SK-N-SH treated with all-trans-retinoic acid at 6 μM for 48 hours (cell line): ENCODE results near the gene ZC3H7B.

ENCODE experiments used
- ATAC-seq: fragments of 200-7000 bp; cut with Tn5 transposase; 3 replicates; pipeline ENCODE4 v1.9.1; 2020; ENCODE audit warnings: mild to moderate bottlenecking, moderate library complexity
- BACH2 ChIP-seq: fragments of 250-450 bp; sonication (Bioruptor Pico); IDR thresholded peaks from 2 replicates; pipeline ENCODE4 v1.9.0; 2021; ENCODE audit warnings: mild to moderate bottlenecking, borderline replicate concordance
- CSDC2 ChIP-seq: fragments of 250-450 bp; sonication (Bioruptor Pico); IDR thresholded peaks from 2 replicates; pipeline ENCODE4 v1.5.0; 2020; ENCODE audit warnings: mild to moderate bottlenecking, moderate library complexity
- CSRNP3 ChIP-seq: fragments of 250-450 bp; sonication (Bioruptor Pico); IDR thresholded peaks from 2 replicates; pipeline ENCODE4 v1.5.1; 2021; ENCODE audit warnings: mild to moderate bottlenecking, moderate library complexity
- ESRRG ChIP-seq: fragments of 250-450 bp; sonication (Bioruptor Pico); IDR thresholded peaks from 2 replicates; pipeline ENCODE4 v1.6.1; 2021; ENCODE audit warnings: mild to moderate bottlenecking
- GLIS3 ChIP-seq: fragments of 250-450 bp; sonication (Bioruptor Pico); IDR thresholded peaks from 2 replicates; pipeline ENCODE4 v1.5.0; 2020; ENCODE audit warnings: mild to moderate bottlenecking, moderate library complexity
- PPARA ChIP-seq: fragments of 250-450 bp; sonication (Bioruptor Pico); IDR thresholded peaks from 2 replicates; pipeline ENCODE4 v1.5.0; 2020; ENCODE audit warnings: mild to moderate bottlenecking, borderline replicate concordance
- SNAI2 ChIP-seq: fragments of 250-450 bp; sonication (Bioruptor Pico); IDR thresholded peaks from 2 replicates; pipeline ENCODE4 v1.5.0; 2020; ENCODE audit warnings: mild to moderate bottlenecking, moderate library complexity
- TCF4 ChIP-seq: fragments of 250-450 bp; sonication (Bioruptor Pico); IDR thresholded peaks from 2 replicates; pipeline ENCODE4 v1.8.0; 2021; ENCODE audit warnings: mild to moderate bottlenecking, moderate library complexity, borderline replicate concordance
- TSHZ2 ChIP-seq: fragments of 250-450 bp; sonication (Bioruptor Pico); IDR thresholded peaks from 2 replicates; pipeline ENCODE4 v1.5.0; 2020; ENCODE audit warnings: mild to moderate bottlenecking, moderate library complexity
- ZFP3 ChIP-seq: fragments of 250-450 bp; sonication (Bioruptor Pico); IDR thresholded peaks from 2 replicates; pipeline ENCODE4 v1.5.0; 2020; ENCODE audit warnings: mild to moderate bottlenecking, moderate library complexity
- ZFP30 ChIP-seq: fragments of 450-650 bp; formaldehyde crosslinking; IDR thresholded peaks from 2 replicates; pipeline ENCODE4 v1.5.0; 2022; ENCODE audit warnings: mild to moderate bottlenecking, moderate library complexity
- ZNF565 ChIP-seq: fragments of 450-650 bp; formaldehyde crosslinking; conservative IDR thresholded peaks from 2 replicates; pipeline ENCODE4 v1.5.0; 2020; ENCODE audit warnings: low read depth, mild to moderate bottlenecking, moderate library complexity
- TF ChIP-seq, protein P1 (sequence below): fragments of 250-450 bp; sonication (Bioruptor Pico); IDR thresholded peaks from 2 replicates; pipeline ENCODE4 v1.8.0; 2020; ENCODE audit warnings: mild to moderate bottlenecking, moderate library complexity, borderline replicate concordance
- TF ChIP-seq, protein P2 (sequence below): fragments of 250-450 bp; sonication (Bioruptor Pico); IDR thresholded peaks from 2 replicates; pipeline ENCODE4 v1.8.0; 2021; ENCODE audit warnings: low read depth, mild to moderate bottlenecking, moderate library complexity, borderline replicate concordance

ZC3H7B gene

GRCh38 chr22:41261541-41262249 is 39.6 kb upstream of the ZC3H7B start:
- ATAC-seq = no peak
- no peak for TF ChIP-seq ZNF565
- no peak for TF ChIP-seq TSHZ2
- no peak for TF ChIP-seq CSDC2 (CRISPR knock-in tag)
- no peak for TF ChIP-seq ESRRG
- TF ChIP-seq, all 23 proteins: peak for 0

DNA sequence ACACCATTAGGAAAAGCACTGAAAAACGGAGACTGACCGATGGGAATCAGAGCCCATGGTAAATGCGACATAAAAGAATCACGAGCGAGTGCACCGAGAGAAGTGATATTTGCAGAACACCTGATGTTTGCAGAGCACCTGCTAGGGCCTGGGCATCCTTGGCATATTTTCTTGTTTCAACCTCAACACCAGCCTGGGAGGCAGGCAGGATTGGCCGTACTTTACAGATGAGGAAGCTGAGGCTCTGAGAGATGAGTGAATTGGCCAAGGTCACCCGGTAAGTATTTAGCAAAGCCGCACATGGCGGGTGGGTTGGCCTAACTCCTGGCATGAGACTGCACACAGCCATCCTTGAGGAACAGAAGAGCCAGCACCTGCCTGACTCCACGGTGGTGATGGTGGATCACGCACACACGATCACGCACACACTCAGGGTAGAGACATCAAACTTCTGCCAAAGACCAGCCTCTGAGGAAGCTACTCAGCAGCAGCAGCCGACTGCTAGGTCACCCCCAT is 39.0 kb upstream of the ZC3H7B start:
- ATAC-seq = no peak
- TF ChIP-seq CSDC2 (CRISPR knock-in tag) (no peak), TCF4 (CRISPR knock-in tag) (no peak), CSRNP3 (no peak), PPARA (CRISPR knock-in tag) (no peak), ZFP3 (CRISPR knock-in tag) (no peak), BACH2 (no peak), ZFP30 (CRISPR knock-in tag) (no peak), ZNF565 (no peak)
- TF ChIP-seq, protein P1, sequence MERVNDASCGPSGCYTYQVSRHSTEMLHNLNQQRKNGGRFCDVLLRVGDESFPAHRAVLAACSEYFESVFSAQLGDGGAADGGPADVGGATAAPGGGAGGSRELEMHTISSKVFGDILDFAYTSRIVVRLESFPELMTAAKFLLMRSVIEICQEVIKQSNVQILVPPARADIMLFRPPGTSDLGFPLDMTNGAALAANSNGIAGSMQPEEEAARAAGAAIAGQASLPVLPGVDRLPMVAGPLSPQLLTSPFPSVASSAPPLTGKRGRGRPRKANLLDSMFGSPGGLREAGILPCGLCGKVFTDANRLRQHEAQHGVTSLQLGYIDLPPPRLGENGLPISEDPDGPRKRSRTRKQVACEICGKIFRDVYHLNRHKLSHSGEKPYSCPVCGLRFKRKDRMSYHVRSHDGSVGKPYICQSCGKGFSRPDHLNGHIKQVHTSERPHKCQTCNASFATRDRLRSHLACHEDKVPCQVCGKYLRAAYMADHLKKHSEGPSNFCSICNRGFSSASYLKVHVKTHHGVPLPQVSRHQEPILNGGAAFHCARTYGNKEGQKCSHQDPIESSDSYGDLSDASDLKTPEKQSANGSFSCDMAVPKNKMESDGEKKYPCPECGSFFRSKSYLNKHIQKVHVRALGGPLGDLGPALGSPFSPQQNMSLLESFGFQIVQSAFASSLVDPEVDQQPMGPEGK (CRISPR knock-in tag) = no peak

- ATAC-seq = no peak
- TF ChIP-seq TSHZ2 (no peak), PPARA (CRISPR knock-in tag) (no peak), BACH2 (no peak)
Measured at GRCh38 chr22:41263704-41264103, 37.6 kb upstream of the ZC3H7B start.

- no peak for ATAC-seq
Measured at GRCh38 chr22:41264408-41264941, 36.9 kb upstream of the ZC3H7B start.

More at GRCh38 chr22:41264408-41264941, 36.9 kb upstream of the ZC3H7B start:
- TF ChIP-seq SNAI2 (CRISPR knock-in tag) = no peak
- TF ChIP-seq, protein P2, sequence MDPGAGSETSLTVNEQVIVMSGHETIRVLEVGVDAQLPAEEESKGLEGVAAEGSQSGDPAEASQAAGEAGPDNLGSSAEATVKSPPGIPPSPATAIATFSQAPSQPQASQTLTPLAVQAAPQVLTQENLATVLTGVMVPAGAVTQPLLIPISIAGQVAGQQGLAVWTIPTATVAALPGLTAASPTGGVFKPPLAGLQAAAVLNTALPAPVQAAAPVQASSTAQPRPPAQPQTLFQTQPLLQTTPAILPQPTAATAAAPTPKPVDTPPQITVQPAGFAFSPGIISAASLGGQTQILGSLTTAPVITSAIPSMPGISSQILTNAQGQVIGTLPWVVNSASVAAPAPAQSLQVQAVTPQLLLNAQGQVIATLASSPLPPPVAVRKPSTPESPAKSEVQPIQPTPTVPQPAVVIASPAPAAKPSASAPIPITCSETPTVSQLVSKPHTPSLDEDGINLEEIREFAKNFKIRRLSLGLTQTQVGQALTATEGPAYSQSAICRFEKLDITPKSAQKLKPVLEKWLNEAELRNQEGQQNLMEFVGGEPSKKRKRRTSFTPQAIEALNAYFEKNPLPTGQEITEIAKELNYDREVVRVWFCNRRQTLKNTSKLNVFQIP = no peak
- TF ChIP-seq CSRNP3 = no peak
- no peak for TF ChIP-seq GLIS3 (CRISPR knock-in tag)
